OCI-M1 (cell line): ENCODE measurements around the gene SYCP2.

Source experiments
- DNase-seq: peaks from one replicate; lab custom pipeline; 2025; lab: John Stamatoyannopoulos, UW

SYCP2 gene

DNA sequence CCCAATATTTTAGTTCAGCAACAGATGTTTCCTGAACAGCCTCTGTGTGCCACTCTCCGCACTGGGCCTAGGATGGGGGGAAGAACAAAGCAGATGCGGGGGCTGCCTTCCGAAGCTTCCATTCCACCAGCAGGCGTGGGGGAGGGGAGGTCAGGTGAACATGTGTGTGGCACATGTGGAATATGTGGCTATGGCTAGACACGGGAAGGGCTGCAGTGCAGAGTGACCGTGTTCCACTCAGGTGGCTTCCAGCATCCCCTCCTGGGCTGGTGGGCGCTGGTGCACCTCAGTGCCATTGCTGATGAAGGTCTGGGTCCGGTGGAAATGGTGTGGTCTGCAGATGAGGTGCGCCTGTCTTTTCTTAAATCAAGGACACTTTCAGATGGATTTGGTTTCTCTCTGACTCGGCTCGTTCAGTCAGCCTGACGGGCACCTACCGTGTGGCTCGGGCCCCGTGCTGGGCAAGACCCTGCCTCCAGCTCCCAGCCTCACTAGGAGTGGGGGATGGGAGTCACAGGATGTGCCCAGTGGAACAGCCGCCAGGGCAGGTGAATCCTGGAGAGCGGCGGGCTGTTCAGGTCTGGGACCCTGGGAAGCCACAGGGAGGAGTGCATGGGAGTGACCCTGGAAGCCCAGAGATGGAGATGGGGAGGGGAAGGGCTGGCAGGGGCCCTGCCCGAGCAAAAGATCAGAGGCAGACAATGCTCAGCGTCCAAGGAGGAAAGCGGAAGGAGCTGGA is 111.0 kb downstream of the SYCP2 start:
- DNase-seq, result no peak

DNA sequence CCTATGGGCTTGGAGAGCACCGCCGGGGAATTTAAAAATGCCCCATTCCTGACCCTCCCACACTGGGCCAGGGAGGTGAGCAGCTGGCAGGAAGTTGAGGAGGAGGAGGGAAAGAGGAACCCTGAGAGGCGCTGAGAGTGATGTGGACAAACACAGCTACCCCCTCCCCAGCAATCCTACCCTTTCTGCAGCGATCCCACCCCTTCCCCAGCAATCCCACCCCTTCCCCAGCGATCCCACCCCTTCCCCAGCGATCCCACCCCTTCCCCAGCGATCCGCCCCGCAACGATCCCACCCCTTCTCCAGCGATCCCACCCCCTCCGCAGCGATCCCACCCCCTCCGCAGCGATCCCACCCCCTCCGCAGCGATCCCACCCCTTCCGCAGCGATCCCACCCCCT is 111.6 kb downstream of the SYCP2 start:
- DNase-seq, result no peak

DNA sequence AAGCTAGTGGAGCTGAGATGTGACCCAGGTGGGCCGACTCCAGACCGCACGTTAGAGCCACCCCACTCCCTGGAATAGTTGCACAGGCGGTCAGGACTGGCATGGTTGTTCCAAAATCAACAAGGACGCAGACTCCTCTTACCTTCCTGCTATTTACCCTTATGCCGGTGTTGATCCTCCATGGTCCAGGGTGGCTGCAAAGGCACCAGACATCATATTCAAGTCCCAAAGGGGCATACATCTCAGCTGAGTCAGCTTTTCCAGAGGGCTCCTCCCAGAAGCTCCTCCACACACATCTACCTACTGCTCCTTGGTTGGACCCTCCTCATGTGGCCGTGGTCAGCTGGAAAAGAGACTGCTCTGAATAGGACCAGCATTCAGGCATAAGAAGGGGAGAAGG is 112.2 kb downstream of the SYCP2 start:
- DNase-seq, result no peak

DNA sequence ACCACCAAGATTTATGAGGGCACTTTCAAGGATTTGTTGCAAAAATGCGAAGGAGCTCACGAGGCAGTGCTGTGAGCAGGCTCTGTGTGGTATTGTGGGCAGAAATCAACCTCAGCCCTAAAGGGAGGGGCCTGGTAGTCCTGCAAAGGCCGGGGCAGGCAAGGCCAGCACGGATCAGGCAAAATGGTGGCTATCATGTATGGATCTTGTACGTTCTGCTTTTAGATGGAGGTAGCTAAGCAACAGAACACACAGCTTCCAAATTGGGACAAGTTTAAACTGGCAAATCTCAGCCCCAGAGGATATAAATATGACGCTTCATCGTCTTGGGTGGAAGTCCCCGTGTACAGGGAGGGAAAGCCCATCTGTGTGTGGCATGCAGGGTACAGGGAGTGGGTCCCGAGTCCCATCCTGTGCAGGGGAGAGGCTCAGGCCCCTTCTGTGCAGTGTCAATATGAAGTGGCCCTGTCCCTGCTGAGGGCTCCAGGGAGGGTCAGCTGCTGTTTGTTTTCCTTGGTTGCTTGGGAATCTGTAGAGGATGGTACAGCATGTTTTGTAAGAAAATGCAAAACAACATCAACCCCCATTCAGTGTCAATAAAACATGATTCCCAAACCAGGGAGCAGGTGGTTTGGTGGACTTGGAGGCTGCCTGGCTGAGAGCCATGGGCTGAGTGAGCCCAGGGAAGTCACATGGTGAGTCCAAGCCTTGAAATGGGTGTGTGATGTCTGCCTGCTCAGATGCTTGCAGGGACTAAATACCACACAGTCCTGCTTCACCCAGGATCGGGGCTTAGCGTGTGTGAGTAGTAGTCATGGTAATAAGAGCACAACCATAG is 113.0 kb downstream of the SYCP2 start:
- no peak for DNase-seq

DNA sequence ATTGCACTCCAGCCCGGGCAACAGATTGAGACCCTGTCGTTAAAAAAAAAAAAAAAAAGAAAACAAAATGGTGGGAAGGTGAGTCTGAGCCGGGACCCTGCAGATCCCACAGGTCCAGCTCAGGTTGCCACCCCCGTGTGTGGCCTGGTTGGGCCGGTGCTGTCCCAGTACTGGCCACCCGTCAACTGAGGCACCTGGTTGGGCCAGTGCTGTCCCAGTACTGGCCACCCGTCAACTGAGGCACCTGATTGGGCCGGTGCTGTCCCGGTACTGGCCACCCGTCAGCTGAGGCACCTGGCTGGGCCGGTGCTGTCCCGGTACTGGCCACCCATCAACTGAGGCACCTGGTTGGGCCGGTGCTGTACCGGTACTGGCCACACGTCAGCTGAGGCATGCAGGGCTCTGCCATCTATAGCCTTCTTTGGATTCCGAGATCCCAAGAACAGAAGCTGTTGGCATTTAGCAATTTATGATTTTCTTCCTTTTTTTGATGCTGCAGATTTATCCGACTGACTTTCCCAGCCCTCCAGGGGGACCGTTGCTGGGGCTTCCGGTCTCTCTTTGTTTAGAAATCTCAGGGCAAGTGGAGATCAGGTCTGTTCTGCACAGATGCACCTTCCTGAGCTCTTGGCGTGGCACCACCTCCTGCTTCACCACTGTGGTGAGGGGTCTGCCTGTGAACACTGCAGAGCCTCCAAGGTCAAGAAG is 113.8 kb downstream of the SYCP2 start:
- no peak for DNase-seq

DNA sequence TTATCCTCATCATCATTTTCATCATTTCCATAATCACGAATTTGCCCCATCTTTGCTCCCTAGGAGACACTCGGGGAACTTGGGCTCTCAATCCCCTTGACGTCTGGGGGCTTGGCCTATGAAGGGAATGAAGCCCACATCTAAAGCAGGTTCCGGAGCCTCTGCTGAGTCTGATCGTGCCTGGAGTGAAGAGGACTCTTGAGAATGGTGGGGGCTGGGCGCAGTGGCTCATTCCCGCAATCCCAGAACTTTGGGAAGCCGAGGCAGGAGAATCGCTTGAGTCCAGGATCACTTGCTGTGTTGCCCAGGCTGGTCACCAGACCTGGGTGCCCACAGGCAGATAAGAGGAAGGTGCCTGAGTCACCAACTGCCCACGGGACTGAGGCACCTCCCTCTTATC is 114.5 kb downstream of the SYCP2 start:
- no peak for DNase-seq

DNA sequence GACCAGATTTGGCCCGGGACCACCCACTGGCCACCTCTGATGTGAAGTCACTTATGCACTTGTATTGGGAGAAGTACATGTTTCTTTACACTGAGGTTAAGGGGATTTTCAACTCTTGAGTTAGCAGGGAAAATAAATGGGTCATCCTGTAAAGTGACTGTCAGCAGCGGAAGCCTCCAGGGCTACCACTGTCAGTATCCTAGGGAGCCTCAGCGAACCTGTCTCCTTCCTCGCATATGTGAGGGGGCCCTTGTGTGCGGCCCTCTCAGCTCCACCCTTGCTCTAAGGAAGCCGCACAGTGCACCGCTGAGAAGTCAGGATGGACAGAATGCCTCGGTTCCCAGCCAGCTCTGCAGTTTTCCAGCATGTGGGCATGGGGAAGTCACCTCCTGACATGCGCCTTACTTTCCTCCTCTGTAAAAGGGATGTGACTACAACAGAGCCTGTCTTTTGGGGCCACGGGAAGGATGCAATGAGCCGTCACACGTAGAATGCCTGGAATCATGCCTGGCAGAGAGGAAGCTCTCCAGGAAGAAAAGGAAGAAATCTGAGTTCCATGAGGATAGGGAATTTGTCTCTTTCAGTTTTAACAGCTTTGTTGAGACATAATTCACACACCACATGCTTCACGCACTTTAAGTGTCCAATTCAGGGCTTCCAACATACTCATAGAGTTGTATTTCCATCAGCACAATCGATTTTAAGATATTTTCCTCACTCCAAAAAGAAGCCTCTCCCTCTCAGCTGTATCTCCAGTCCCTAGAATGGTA is 115.4 kb downstream of the SYCP2 start:
- DNase-seq, result no peak

DNA sequence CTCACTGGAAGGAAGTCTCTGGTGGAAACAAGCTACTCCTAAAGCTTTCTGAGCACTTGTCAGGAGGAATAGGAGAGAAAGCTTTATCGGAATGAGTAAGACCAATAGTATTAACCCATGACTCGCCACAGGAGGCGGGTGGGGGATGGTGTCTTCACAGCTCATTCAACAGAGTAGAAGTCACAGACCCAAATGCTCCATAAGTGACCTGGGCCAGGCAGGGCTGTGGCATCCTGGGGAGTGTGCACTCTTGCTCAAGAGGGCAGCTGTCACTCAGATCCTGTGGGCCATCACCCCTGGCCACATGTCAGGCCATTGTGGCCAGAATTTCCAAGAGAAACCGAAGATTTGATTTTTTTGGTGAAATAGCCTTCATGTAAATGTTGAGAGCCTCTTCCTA is 116.0 kb downstream of the SYCP2 start:
- DNase-seq, result no peak

DNA sequence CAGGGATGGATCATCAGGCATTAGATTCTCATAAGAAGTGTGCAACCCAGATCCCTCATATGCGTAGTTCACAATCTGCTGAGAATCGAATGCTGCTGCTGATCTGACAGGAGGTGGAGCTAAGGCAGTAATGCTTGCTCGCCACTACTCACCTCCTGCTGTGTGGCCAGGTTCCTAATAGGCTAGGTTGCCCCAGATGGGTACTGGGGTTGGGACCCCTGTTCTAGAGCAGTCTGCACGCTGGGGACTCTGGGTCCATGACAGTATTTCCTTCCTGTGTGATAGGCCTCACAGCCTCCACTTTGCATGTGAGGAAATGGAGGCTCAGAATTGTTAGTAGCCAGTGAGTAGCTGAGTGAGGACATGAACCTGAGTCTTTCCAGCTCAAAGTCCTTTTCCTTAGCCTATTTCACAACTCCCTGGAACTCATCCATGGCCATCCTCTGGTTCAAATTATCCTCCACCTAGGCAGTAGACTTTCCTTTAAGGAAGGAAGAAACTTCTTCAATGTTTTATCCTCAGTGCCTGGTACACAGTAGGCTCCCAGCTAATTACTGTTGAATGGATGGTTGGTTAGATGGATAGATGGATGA is 117.2 kb downstream of the SYCP2 start:
- DNase-seq, result no peak

DNA sequence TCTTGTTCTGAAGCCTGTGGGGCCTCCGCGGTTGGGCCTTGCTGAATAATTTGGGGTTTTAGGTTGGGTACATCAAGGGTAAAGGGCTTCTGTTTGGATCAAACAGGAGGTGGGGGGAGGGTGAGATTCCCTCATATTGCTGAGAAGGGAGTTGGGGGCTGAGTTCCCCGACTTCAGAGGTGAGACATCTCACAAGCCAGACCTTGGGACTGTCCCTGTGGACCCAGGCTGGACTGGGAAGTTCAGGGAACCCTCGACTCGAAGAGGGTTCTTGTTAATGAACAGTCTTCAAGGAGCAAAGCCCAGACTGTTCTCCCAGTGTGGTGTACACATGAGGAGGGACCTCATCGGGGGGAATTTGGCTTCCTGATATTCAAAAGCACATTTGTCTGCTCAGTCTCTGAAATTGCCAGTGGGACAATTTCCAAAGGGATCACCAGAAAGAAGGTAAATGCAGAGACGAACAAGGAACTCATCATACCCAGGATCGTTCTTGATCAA is 118.5 kb downstream of the SYCP2 start:
- DNase-seq, result no peak

DNA sequence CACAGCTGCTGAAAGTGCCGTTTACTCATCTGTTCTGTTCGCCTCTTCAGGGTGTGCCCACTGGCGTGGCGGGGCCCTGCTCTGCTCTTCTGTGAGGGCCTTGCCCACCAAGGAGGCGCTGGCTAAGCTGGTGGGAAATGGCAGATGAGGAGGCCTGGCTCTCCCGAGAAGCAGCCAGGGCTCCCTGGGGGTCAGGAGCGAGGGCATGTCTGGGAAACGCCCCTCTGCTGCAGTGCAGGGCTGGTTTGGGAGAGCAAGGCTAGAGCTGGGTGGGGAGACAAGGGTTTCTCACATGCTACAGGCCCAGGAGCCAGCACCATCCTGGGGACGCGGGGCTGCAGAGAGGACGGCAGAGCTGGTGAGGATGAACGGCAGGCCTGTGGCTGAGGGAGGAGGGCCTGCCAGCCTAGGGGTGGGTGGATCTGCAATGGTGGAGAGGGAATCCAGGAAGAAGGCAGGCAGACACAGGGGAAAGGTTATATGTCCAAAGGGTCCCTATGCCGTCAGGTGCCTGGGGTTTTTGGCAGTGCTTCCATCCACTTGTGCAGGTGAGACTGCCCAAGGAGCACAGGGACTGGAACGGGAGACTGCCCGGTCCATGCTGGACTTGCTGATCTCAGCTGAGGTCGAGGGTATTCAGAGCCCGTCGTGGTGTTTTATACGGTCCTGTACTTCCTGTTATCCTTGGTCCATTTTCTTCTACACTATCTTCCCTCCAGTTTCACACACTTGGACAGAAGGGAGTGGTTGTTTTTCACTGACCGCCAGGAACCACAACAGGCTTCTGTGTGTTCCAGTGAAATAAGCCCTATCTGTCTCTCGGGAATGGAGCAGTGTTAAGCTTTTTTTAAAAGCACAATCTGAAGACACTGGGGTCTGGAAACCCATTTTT is 119.2 kb downstream of the SYCP2 start:
- no peak for DNase-seq
